Endometrial microvascular endothelial cells (primary cell): Measurements from ENCODE around the gene COLQ. TPM values are rescaled to one million over a fixed set of nuclear protein-coding genes. Genes with fewer than 3 reads are reported as not detected.

Experiments
- in situ Hi-C: cut with HindIII; loops from 2 replicates; pipeline ENCODE4 v1.10.0; 2017; ENCODE audit warnings: low sequenced_read_pairs, low pct_unique_long_range_greater_than_20kb; ENCODE audit errors: inconsistent ontology term
- total RNA-seq: library from RNA; depleted of rRNA; stranded (reverse); fragments of >200 nt; gene quantifications from one replicate; pipeline ENCODE4 v1.2.3, GENCODE V29; 2015; ENCODE audit errors: inconsistent ontology term

COLQ gene
- total RNA-seq, 1 donor from 2014 or later, result not detected

GRCh38 chr3:15523660-15524417, 2.3 kb upstream of the COLQ start:
- in situ Hi-C loops, result no loop called here

GRCh38 chr3:15522016-15522415, 510 bp upstream of the COLQ start:
- in situ Hi-C loops, result no loop called here

DNA sequence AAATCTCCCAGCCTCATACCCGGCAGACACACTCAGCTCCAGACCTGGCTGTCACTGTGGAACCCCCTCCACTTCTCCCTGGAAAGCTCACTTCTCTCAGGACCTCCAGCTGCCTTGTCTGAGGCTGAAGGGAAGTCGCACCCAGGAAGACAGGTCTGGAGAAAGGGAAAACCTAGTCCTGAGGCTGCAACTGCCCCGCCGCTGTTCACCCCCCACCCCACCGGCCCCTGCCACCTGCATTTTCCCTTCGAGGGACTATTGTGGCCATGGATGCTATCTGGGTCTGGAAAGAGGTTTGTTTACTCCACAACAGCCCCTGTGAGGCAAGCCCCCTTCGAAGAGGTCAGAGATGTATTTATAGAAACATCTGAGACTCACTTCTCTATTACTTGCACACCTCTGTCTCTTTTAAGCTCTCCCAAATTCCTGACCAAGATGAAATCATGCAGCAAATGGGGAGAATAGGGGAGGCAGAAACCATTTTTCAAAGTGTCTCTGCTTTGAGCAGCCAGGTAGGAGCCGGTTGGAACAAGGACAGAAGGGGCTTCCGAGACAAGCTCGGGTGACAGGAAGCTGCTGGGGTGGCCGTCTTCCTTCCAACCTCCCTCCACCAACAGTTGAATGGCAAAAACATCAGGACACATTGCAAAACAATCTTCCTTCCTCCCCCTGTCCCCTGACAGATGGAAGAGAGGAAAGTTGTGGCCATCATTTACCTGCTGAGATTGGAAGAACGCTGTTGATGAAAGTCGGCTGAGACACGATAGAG, 518 bp downstream of the COLQ start:
- in situ Hi-C loops, result no loop called here

DNA sequence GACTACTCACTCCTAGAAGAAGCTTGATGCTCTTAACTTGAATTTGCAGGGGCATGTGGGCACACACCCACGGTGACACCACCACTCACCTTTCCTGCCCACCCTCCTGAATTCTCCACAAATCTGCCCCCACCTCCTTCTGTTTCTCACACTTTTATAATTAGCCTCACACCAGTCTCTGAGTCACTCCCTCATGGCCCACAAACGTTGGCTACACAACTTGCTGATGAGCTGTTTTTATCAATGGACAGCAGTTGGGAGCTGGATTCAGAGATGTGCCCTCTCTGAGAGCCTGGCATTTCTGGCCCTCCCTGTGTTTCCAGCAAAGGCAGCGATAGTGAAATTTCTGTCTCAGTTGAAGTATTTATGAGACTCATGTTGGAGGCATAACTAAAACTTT, 1.3 kb downstream of the COLQ start:
- in situ Hi-C loops, result no loop called here

GRCh38 chr3:15519096-15519495, 2.4 kb downstream of the COLQ start:
- in situ Hi-C loops, result no loop called here

- in situ Hi-C loops, result no loop called here
These were observed 6.7 kb downstream of the COLQ start for GRCh38 chr3:15514663-15515340.

GRCh38 chr3:15513810-15514662, 7.5 kb downstream of the COLQ start:
- in situ Hi-C loops, result no loop called here

GRCh38 chr3:15513116-15513515, 8.4 kb downstream of the COLQ start:
- in situ Hi-C loops, result no loop called here

- in situ Hi-C loops, result no loop called here
These were observed 9.3 kb downstream of the COLQ start for GRCh38 chr3:15512166-15512565.

DNA sequence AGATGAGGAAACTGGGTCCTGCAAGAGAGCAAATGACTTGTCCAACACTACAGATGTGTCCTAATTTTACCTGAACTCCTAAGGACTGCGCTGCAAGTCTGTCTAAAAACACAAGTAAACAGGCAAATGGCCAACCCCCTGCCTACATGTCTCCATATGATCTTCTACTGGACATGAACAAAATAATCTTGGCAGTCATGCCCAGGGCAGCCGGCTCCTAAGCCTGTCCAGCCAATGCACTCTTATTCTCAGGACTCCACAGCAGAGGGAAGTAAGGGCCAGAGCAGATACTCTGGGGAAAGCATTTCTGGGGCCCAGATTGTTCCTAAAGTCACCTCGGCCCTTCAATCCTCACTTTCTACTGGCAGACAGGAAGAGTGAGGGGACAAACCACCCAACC, 10.3 kb downstream of the COLQ start:
- in situ Hi-C loops, result no loop called here

DNA sequence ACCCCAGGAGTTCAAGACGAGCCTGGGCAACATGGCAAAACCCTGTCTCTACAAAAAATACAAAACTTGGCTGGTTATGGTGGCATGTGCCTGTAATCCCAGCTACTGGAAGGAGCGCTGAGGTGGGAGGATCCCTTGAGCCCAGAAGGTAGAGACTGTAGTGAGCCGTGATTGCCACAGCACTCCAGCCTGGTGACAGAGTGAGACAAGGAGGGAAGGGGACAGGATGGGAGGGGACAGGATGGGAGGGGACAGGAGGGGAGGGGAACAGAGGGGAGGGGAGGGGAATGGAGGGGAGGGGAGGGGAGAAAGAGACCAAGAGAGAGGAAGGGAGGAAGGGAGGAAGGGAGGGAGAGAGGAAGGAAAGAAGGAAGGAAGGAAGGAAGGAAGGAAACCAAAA, 11.0 kb downstream of the COLQ start:
- in situ Hi-C loops, result no loop called here

- in situ Hi-C loops, result no loop called here
These were observed 14.9 kb downstream of the COLQ start for GRCh38 chr3:15506571-15506970.

DNA sequence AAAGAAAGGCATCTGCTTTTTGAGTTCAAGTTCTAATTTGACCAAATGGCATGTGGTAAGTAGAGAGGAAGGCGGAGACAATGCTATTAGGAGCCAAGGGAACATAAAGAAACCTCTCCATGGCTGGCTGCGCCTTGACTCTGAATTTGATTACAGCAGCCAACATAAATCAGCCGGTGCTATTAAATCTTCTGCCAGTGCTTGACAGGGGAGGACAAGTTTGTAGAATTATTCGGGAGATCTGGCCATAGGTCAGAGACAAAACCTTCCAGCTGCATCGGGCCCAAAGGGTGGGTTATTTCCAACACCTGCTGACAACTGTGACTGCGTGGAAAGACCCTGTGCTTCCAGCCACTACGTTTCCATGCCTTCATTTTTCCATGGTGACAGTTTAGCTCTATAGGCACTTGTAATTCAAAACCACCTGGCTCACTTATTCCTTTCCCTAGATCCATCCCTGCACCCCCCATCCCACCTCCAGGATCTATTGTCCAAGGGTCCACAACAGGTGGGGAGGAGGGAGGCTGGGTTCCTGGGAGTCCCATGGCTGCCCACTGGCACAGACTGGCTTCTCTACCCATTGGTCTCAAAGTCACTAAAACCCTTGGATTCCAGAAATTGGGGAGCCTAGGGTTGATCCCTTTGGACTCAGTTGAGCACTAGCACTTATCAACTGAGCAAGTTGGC, 15.9 kb downstream of the COLQ start:
- in situ Hi-C loops, result no loop called here

DNA sequence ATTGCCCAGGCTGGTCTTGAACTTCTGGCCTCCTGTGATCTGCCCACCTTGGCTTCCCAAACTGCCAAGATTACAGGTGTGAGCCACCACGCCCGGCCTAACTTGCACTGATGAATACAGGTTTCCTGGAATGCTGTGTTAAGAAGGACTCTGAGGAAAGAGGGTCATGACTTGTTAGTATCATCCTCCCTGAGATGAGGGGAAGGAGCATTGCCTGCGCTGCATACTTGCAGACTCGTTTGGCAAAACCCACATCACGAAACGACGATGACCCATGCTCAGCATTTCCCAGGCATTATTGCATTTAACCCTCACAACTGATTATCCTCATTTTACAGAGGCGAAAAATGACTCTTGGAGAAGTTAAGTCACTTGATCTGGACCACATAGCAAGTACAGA, 18.9 kb downstream of the COLQ start:
- in situ Hi-C loops, result no loop called here

- in situ Hi-C loops, result no loop called here
These were observed 20.4 kb downstream of the COLQ start for GRCh38 chr3:15501126-15501525.

GRCh38 chr3:15500107-15500724, 21.3 kb downstream of the COLQ start:
- in situ Hi-C loops, result no loop called here

- in situ Hi-C loops, result no loop called here
These were observed 22.0 kb downstream of the COLQ start for GRCh38 chr3:15499536-15499935.
